ENCODE measurements around the gene PCDHA4. TPM values are rescaled to one million over a fixed set of nuclear protein-coding genes. Genes with fewer than 3 reads are reported as not detected.
"Not testable (repeated sequence)": the region's sequence is repeated elsewhere in the genome, so short reads cannot be mapped to it uniquely, and the experiment has no call there.

PCDHA4 gene
- total RNA-seq = not detected

GRCh38 chr5:140806834-140807775 is at the start of gene PCDHA4:
Gene PCDHA4, plus strand, starts transcription at chr5:140807068.
- no peak for DNase-seq

GRCh38 chr5:140764177-140764973 is 42.5 kb upstream of the PCDHA4 start:
- no peak for DNase-seq

GRCh38 chr5:140767444-140767843 is 39.4 kb upstream of the PCDHA4 start:
- no peak for DNase-seq

DNA sequence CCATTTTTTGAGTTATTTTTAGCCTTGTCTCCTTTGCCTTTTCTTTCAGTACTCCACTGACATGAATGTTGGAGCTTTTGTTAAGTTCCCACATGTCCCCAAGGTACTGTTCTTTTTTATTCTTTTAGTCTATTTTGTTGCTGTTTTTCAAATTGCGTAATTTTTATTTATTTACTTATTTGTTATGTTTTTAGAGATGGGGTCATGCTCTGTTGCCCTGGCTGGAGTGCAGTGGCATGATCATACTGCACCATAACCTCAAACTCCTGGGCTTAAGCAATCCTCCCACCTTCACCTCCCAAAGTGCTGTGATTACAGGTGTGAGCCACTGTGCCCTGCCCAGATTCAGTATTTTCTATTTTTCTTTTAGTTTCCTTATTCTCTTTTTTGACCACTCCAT is 26.4 kb upstream of the PCDHA4 start:
- no peak for DNase-seq

DNA sequence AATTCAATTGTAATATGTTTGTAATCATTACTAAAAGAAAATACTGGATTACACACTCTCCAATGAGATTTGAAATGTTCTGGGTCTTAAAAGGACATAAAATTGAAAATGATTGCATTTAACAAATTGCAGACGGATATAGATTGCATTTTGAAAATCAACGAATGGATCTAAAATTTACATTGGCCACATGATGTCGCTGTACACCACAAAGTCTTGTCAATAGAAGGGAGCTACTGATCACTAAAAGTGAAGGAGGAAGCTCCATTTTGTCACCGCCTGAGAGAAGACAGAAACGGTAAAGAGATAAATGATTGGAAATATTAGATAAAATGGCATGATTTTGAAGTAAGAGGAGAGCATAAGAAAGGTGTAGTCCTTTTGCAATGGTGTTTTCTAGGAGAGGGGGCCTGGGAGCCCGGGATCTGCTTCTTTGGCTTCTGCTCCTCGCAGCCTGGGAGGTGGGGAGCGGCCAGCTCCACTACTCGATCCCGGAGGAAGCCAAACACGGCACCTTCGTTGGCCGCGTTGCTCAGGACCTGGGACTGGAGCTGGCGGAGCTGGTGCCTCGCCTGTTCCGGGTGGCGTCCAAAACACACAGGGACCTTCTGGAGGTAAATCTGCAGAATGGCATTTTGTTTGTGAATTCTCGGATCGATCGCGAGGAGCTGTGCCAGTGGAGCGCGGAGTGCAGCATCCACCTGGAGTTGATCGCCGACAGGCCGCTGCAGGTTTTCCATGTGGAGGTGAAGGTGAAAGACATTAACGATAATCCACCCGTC is 20.8 kb upstream of the PCDHA4 start, which contains the start of gene PCDHA1:
Gene PCDHA1, plus strand, starts transcription at position 236 of the 782 bp plus-strand sequence.
- no peak for DNase-seq

GRCh38 chr5:140787422-140787821 is 19.4 kb upstream of the PCDHA4 start:
- not testable (repeated sequence) for DNase-seq

- DNase-seq = not testable (repeated sequence)
These were observed 18.9 kb upstream of the PCDHA4 start for GRCh38 chr5:140787849-140788504.

GRCh38 chr5:140791089-140791488 is 15.8 kb upstream of the PCDHA4 start:
- no peak for DNase-seq

DNA sequence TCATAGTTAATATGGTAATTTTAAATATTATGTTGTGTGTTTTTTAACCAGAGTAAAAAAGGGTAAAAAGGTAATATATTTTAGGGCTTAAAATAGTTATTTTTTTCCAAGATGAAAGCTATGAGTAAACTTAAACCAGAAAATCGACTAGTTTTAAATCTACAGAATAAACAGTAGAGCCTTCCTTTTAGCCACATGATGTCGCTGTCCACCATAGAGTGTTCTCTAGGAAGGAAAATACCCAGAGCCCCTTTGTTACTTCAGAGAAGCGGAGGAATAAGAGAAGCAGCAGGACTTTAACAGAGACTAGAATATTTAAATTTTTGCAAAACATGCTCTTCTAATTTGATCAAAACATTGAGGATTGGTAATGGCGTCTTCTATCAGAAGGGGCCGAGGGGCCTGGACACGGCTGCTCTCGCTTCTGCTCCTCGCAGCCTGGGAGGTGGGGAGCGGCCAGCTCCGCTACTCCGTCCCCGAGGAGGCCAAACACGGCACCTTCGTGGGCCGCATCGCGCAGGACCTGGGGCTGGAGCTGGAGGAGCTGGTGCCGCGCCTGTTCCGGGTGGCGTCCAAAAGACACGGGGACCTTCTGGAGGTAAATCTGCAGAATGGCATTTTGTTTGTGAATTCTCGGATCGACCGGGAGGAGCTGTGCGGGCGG is 12.1 kb upstream of the PCDHA4 start, which contains the start of gene PCDHA2:
Gene PCDHA2, plus strand, starts transcription at position 258 of the 664 bp plus-strand sequence.
- DNase-seq = no peak

- DNase-seq = no peak
These were observed 11.6 kb upstream of the PCDHA4 start for GRCh38 chr5:140795259-140795641.

DNA sequence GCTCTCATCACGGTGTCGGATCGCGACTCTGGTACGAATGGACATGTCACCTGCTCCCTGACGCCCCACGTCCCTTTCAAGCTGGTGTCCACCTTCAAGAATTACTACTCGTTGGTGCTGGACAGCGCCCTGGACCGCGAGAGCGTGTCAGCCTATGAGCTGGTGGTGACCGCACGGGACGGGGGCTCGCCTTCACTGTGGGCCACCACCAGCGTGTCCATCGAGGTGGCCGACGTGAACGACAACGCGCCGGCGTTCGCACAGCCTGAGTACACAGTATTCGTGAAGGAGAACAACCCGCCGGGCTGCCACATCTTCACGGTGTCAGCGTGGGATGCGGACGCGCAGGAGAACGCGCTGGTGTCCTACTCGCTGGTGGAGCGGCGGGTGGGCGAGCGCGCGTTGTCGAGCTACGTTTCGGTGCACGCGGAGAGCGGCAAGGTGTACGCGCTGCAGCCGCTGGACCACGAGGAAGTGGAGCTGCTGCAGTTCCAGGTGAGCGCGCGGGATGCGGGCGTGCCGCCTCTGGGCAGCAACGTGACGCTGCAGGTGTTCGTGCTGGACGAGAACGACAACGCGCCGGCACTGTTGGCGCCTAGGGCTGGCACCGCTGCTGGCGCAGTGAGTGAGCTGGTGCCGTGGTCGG is 10.7 kb upstream of the PCDHA4 start:
- not testable (repeated sequence) for DNase-seq

DNA sequence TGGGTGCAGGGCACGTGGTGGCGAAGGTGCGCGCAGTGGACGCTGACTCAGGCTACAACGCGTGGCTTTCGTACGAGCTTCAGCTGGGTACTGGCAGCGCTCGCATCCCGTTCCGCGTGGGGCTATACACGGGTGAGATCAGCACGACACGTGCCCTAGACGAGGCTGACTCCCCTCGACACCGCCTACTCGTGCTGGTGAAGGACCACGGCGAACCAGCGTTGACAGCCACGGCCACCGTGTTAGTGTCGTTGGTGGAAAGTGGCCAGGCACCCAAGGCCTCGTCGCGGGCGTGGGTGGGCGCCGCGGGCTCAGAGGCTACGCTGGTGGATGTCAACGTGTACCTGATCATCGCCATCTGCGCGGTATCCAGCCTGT is 10.2 kb upstream of the PCDHA4 start:
- DNase-seq = no peak

GRCh38 chr5:140800816-140801493 is 5.9 kb upstream of the PCDHA4 start, which contains the start of gene PCDHA3:
Gene PCDHA3, plus strand, starts transcription at chr5:140801057.
- no peak for DNase-seq

DNA sequence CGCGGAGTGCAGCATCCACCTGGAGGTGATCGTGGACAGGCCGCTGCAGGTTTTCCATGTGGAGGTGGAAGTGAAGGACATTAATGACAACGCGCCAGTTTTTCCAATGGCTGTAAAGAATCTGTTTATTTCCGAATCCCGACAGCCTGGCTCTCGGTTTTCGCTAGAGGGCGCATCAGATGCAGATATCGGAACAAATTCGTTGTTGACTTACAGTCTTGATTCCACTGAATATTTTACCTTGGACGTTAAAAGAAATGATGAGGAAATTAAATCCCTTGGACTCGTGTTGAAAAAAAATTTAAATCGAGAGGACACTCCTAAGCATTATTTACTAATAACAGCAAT is 5.4 kb upstream of the PCDHA4 start:
- no peak for DNase-seq

GRCh38 chr5:140802381-140802780 is 4.5 kb upstream of the PCDHA4 start:
- DNase-seq = not testable (repeated sequence)

- DNase-seq = no peak
These were observed 4.0 kb upstream of the PCDHA4 start for GRCh38 chr5:140802781-140803271.

DNA sequence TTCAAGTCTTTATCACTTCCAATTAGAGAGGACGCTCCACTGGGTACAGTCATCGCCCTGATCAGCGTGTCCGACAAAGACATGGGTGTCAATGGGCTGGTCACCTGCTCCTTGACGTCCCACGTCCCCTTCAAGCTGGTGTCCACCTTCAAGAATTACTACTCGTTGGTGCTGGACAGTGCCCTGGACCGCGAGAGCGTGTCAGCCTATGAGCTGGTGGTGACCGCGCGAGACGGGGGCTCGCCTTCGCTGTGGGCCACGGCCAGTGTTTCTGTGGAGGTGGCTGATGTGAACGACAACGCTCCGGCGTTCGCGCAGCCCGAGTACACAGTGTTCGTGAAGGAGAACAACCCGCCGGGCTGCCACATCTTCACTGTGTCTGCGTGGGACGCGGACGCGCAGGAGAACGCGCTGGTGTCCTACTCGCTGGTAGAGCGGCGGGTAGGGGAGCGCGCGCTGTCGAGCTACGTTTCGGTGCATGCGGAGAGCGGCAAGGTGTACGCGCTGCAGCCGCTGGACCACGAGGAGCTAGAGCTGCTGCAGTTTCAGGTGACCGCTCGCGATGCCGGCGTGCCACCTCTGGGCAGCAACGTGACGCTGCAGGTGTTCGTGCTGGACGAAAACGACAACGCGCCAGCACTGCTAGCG is 1.5 kb downstream of the PCDHA4 start:
- not testable (repeated sequence) for DNase-seq

GRCh38 chr5:140808889-140809291 is 2.0 kb downstream of the PCDHA4 start:
- DNase-seq = no peak

- no peak for DNase-seq
These were observed 14.8 kb downstream of the PCDHA4 start, which contains the start of gene PCDHA5 for GRCh38 chr5:140821375-140822280. Gene PCDHA5, plus strand, starts transcription at chr5:140821613.

Measured in effector CD4-positive, alpha-beta T cell (primary cell).